ENCODE data around the gene DGCR2.
"Not testable (repeated sequence)": the region's sequence is repeated elsewhere in the genome, so short reads cannot be mapped to it uniquely, and the experiment has no call there.

Gene DGCR2

GRCh38 chr22:19080853-19081252 lies 41.4 kb downstream of the DGCR2 start:
- DNase-seq, result no peak

DNA sequence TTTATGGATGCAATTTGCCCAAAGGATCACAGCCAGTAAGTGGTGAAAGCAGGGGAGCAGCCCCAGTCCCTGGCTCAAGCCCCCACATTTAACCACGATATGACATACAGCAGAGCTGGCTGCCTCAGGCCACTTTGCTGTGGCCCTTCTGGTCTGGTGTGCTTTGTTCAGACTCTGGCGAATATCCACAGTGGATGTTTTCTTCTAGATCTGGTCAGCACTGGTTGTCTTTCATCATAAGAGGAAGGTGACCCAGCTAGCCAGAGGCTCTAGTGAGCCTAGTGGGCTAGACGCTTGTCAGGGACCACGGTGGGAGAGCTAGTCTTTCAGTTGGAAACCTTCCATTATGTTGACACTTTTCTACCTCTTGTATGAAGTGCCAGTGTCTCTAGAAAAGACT lies 42.5 kb downstream of the DGCR2 start:
- no peak for DNase-seq

DNA sequence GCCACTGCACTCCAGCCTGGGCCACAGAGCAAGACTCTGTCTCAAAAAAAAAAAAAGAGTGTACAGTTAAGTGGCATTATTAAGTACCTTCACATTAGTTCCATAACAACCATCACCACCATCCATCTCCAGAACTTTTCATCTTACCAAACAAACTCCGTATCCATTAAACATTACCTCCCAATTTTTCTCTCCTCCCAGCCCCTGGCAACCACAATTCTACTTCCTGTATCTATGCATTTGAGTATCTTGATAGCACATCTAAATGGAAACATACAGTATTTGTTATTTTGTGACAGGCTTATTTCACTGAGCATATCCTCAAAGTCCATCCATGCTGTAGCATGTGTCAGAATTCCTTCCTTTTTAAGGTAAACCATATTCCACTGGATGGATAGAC lies 46.8 kb downstream of the DGCR2 start:
- DNase-seq, result no peak

- not testable (repeated sequence) for DNase-seq
Measured at GRCh38 chr22:19072853-19073252, 49.4 kb downstream of the DGCR2 start.

DNA sequence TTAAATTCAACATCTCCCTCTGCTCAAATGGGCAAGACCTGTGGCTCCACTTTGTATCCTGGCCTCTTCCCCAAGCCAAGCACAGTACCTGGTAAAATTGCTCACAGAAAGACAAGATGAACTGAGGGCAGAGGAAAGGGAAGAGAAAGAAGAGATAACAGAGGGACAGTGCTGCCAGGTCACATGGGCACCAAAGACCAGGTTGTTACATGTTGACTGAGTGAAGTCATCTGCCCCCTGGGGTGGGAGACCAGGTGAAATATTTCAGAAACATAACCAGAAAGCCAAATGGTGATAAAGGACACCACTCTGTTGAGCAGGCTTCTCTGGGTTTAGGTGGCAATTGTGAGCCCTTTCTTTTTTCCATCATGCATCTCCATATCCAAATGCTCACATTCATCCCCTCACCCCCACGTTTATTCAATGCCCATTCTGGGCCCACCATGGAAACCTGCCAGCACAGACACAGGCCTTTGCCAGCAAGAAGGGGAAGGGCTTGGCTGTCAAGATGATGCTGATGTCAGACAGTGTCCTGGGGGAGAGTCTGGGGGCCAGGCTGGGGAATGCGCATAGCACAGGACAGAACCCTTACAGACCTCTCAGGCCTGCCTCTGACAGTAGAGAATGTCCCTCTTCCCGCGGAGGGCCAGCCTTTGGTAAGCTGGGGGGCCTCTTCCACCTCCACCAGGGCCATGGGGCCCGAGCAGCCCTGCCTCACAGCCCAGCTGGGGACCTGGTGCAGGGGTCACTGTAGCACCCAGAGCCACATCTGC lies 51.6 kb downstream of the DGCR2 start:
- DNase-seq, result no peak

DNA sequence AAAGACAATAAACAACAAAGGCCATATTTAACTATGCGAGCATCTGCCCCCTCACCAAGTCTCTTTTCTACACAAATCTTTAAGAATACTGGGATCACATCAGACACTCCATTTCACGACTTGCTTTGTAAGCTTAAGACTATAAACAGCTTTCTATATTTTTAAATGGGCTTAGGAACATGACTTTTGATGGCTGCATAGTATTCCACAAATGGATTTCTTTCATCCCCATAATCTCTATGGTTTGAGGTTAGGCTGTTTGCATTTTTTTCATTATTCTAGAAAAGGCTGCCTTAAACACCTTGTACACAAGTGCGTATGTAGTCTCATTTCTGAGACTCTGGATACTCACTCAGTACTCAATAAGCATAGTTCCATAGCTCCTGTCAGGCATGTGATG lies 52.8 kb downstream of the DGCR2 start:
- DNase-seq, result no peak

DNA sequence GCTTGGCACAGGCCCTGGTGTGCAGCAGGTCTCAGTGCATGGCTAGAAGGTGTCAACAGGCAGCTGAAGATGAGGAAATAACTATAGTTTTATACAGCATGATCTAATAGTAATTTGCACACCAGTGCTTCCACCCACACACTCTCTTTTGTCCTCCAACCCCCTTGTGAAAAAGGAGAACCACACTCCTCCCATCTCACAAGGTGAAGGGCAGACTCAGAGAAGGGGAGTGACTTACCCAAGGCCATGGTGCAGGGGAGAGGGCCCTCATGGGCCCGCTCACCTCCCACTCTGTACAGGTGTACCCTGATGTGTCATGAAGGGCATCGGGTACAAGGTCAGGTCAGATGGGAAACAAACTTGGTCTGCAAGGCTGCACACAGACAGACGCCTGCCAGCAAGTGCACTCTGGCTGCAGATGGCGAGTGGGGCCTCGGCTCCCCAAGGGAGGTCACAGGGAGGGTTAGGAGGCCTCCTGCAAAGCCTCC lies 53.4 kb downstream of the DGCR2 start:
- no peak for DNase-seq

GRCh38 chr22:19067696-19068348 lies 54.4 kb downstream of the DGCR2 start:
- no peak for DNase-seq

DNA sequence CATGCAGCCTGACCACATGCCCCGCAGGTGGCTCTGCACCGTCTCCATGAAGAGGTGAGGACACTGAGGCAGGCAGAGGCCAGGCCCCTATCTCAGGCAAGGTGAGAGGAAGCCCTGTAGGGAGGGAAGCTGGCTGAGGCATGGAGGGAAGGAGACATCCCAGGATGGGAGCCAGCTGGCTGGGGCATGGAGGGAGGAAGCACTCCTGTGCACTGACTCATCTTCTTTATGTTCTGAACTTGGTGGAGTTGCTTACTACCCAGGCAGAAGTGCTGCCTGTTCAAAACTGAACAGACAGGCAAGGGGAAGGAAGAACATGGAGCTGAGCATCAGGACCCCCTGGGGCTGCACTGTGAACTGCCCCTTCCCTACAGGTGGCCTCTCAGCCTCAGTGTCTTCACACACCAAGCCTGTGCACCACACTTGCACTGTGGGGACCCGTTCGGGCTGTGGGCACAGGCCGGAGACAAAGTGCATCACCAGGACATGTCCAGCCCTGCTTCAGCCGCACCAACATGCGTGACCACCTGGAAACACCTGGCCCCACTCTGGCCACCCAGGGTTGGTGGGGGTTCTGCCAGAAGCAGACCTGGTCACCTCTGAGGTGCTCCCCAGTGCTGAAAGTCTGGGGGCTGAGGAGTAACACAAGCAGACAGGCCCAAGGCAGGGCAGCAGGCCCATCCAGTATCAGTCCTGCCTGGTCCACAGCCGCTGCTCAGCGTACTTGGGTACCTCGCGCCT lies 55.5 kb downstream of the DGCR2 start:
- no peak for DNase-seq

- no peak for DNase-seq
Measured at GRCh38 chr22:19065929-19066328, 56.3 kb downstream of the DGCR2 start.

DNA sequence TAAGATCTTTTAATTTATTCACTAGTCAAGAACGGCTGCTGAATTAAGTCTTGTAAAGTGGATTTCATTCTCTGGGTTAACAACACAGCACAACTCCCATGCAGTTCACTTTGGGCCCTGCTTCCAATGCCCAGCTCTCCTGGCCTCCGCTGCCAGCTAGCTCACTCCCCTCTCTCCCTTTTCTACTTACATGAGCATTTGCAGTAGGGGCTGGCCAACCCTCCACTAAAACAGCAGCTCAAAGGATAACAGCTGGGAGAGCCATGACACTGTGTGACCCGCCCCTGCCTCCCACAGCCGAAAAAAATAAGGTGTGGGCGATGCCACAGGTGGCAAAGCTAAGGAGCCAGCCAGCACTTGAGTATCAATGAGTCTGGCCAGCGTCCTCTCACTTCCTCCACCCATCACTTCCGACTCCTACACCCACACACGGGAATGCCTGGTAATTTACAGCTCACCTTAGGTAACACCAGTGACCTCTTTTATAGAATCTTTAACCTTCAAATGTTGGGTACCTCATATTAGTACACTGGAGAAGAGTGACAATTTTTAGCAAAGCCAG lies 56.8 kb downstream of the DGCR2 start:
- DNase-seq, result no peak

DNA sequence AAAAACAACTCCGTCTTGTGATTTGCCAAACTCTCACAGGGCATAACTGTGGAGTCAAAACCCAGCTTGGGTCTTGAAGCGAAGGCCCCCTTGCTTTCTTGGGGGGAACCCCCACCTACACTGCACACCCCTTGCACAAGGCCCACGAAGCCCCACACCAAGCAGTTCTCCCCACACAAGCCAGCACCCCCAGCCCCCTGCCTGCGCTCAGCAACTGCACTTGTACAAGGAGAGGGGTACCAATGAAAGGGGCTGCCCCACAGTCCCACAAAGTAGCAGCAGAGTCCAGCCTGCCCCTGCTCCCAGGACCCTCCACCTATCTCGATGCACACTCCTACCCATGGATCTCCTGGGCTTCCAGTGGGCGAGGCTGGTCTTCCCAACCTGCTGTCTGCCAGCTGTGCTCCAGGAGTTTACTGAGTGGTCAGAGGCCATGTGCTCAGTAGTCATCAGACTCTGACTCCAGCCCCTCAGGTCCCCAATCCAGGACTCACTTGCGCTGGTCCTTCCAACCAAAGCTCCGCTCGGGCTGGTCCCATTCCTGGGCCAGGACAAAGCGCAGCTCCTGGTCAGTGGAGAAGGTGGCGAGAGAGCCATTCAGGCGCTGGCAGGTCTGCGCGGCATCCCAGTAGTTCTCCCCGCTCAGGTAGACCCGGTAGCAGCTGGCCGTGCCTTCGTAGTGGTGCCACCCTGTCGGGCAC lies 57.7 kb downstream of the DGCR2 start:
- DNase-seq, result no peak

DNA sequence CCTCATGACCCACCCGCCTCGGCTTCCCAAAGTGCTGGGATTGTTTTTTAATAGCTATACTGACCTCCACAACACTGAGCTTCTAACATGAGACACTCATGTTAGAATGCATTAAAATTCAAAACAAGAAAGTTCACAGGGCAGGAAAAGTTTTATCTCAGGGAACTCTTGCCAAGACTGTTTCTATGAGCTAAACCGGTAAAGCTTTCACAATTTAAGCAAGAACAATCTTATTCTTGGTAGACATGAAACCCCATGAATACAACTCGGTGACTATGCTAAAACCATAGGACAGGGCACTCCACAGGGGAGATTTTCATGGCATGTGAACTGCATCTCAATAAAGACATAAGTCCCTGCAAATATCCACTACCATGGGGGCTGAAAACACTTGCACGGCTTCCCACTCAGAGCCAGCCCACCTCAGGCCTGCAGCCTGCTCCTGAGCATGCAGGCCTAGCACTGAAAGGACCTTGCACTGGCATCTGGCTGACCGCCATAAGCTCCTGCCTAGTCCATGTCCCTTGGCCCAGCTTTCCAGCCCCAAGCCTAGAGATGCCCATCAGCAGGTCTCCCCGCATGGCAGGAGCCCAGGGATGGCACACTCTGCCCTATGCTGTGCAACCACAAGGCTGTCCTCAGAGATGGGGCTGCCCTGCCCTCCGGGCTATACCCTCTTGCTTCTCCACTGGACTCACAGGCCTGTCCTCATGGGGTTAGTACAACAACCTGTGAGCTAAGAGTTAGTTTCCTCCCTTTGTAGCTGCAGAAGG lies 58.4 kb downstream of the DGCR2 start:
- no peak for DNase-seq

GRCh38 chr22:19062943-19063308 lies 59.3 kb downstream of the DGCR2 start:
- DNase-seq, result no peak

GRCh38 chr22:19062139-19062942 lies 59.9 kb downstream of the DGCR2 start:
- no peak for DNase-seq

DNA sequence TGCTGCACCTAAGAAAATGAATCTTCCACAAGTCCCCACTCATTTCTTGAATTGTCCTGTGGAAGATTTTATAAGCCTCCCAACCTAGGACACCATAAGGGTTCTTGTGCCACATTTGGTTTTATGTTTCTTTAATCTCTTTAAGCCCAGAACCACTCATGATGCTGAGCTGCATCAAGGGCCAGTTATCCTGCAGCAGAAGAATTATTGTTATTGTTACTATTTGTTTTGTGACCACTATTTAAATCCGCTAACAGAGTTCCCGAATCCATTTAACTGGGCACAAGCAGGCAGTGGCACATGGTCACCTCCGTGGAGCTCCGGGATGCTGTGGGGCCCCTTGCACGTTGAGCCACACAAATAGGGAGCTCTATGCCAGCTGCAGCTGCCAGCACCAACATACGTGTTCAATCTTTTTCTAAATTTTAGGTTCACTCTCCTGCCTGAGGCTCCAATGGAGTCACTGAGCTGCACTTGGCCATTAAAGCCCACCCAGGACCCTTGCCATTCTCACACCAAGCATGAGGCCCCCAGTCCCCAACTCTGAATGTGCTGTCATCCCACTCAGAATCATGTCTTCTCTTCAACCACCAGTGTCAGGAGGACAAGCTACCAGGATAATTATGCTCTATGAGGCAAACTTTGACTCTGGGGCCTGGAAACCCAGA lies 60.6 kb downstream of the DGCR2 start:
- no peak for DNase-seq

- no peak for DNase-seq
Measured at GRCh38 chr22:19060356-19061009, 61.7 kb downstream of the DGCR2 start.

DNA sequence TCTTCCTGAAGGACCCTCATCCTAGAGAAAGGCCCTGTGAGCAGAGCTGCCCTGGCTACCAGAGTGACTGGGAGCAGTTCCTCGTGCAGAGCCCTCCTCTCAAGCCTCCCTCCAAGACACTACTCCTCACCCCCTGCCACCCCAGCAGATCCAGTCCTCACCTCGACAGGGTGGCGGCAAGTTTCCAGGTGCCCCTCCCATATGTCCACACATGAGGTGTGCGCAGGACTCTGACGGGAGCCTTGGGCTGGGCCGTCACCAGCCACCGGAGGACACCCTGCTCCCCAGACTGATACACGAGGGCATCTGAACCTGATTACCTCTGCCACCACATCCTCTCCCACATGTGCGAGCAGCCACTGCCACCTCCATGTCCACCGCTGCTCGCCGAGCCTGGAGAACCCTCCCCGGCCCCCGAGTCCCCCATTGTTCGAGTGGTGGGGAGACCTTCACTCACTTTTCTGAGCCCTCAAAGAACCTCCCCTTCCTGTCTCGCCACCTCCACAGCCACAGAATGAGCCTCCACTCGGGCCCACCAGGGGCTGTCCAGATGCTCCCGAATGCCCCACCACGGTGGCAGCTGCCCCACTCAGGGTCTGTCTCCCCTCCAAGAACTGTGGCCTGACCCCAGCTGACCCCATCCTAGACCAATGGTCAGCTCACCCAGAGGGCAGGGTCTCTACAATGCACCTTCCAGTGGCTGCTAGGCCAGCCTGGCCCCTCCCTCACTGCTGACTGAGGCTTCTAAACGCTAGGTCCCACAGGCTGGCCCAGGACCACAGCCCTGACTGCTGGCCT lies 62.5 kb downstream of the DGCR2 start:
- DNase-seq, result no peak
